KBM-7 (cell line): ENCODE data around the gene UGGT2.
A peak's percentile ranks its signal among the peaks of the same experiment; 100 is the strongest.
"Not testable (repeated sequence)": the region's sequence is repeated elsewhere in the genome, so short reads cannot be mapped to it uniquely, and the experiment has no call there.

ENCODE experiments used
- DNase-seq: peaks from one replicate; pipeline ENCODE4 v3.0.0-alpha.2; 2015
- in situ Hi-C: fragments of 300-500 bp; cut with MboI; formaldehyde crosslinking; loops from 2 replicates; pipeline ENCODE4 v1.14.3; 2020; ENCODE audit warnings: low sequenced_read_pairs, low pct_unique_long_range_greater_than_20kb, mixed read lengths

Gene UGGT2

DNA sequence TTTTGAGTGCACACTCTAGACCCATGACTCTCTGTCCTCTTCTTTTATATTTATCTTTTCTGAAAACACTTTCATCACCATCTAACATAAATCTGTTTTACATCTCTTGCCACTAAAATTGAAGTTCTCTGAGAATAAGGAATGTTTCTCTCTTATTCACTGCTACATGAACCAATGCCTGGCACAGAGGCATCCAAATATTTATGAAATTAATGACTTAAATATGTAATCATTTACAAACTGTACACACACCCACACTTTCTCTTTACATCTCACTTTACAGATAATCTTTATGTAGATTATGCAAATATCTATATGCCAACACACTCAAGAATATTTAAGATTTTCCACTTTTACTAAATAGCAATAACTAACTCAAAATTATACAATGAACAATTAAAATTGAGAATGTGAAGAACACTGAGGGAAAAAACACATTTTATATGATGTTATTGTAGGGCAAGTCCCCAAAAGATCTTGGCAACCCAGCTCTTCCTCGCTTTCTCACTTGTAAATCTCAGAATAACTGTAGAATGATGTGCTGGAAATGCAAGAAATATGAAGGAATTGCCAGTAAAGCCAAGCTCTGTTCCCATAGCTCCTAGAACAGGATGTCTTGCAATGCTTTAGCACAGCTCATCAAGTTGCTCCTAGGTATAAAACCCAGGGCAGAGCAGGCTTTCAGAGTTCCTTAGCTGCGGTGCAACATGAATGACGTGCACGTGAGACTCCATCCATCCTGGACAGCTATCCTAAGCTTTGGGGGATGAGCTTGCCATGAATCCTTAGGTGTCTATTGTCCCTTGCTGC lies 50.7 kb downstream of the UGGT2 start:
- DNase-seq = no peak
- in situ Hi-C loops = loop anchor here (25.0 kb wide), 1 partner anchor 810 kb away; no protein-coding TSS in a partner anchor

DNA sequence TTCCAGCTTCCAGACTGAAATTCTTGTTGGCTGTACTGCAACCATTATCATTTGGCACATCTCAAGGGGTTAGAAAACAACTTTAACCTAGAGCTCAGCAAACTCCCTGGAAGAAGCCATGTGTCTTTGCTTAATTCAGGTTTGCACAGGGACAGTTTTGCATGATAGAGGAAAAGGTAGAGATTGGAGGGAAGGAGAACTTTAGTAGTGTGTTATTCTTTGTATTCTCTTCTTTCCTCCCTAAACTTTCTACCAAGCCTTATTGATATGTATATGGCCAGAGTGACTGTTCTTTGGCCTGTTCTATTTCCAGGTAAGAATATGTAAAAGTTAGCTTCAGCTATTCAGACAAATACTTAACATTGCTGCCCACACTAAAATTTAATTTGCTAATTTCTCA lies 53.1 kb downstream of the UGGT2 start:
- no peak for DNase-seq
- in situ Hi-C loops = loop anchor here (25.0 kb wide), 1 partner anchor 812 kb away; no protein-coding TSS in a partner anchor

DNA sequence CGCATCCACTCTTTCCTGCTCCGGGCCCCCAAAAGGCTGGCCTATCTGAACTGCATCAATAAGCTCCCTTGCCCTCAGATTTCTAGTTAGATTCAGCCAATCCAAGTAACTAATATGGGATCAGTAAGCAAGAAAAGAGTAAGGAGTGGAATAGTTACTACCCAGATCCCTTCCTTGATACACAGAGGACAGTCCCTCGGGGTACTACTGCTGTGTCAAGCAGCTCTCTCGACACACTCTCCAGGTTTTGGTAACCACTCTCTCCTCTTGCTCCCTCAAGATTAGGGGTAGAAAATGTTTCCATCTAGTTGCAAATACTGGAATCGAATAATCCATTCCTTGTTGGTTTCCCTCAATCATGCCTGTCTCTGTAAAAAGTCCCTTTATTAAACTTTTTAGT lies 65.4 kb downstream of the UGGT2 start:
- DNase-seq = no peak
- in situ Hi-C loops = no loop called here

DNA sequence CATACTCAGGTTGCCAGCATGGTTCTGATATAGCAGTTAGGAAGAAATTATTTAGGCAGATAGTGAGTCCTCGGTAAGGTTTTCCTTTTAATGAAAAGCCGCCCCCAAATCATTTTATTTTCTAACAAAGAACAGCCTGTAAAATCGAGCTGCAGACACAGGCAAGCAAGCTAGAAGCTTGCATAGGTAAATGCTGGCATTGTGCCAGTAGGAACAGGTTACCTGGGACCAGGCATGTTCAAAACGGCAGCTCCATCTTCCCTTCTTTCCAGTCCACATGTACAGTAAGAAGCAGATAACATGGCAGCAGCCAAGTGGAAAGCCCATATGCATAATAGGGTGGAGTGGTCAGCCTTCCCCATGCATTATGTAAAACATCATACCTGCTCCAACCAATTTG lies 71.1 kb downstream of the UGGT2 start:
- in situ Hi-C loops = no loop called here
- no peak for DNase-seq

DNA sequence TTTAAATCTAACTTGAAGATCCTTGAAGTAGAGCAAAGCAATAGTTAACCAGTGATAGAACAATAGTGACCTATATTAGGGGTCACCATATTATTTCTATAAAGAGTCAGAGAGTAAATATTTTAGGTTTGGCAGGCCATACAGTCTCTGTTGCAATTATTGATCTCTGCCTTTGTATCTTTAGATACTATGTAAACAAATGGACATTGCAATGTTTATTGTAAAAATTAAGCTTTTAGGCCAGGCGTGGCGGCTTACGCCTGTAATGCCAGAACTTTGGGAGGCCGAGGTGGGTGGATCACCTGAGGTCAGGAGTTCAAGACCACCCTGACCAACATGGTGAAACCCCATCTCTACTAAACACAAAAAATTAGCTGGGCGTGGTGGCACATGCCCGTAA lies 80.5 kb downstream of the UGGT2 start:
- in situ Hi-C loops, DNase-seq: not testable (repeated sequence)

DNA sequence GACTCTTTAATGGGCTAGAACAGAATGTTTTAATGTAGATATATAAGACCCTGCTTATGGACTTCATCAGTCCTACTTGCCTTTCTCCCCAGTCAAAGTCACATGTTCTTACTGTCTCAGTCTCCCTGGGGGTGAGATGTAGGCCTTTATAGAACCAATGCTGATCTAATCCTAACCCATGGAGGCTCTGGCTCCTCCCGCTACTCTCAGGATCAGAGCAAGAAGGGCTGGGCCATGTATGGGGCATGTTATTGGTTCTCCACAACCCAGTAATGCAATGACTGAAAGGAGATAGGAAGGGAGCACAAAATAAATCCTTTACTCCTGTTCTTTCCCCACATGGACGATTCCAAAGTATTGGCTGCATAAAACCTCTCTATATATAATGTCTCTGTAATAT lies 82.3 kb downstream of the UGGT2 start:
- DNase-seq = no peak
- in situ Hi-C loops = no loop called here

DNA sequence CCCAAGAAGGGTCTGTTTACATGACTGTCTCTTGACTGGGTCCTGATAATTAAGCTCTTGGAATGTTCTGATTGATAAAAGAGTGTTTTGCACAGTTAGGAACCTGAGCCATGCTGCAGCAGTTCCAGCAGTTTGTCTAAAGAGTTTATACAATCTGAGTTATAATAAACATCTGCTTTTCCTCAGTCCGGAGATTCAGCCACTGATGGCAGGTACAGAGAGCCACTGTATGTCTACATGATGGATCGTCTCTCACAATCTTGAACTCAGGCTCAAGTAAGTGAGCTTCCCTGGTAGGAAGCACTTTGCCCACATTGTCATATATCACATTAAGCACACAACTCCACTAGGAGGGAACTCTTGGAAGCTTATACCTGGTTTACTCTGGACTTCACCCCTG lies 84.3 kb downstream of the UGGT2 start:
- in situ Hi-C loops = no loop called here
- DNase-seq = no peak

DNA sequence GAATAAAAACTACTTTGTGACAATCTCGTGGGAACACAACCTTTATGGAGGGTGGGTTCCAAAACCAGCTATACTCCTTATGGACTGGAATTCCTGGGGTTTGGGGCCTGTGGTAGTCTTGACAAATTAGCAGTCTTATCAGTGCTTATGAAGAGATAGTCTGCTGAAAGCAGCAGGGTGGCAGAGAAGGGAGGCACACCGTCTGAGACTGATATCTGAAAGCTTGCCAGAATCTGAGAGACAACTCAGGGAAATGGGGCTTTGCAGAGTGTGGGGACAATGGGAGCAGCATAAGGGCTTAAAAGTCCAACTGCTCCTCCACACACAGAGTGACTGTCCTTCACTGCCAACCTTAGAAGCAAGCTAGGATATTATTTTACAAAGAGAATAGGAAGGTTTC lies 95.9 kb downstream of the UGGT2 start:
- DNase-seq = no peak
- in situ Hi-C loops = no loop called here

DNA sequence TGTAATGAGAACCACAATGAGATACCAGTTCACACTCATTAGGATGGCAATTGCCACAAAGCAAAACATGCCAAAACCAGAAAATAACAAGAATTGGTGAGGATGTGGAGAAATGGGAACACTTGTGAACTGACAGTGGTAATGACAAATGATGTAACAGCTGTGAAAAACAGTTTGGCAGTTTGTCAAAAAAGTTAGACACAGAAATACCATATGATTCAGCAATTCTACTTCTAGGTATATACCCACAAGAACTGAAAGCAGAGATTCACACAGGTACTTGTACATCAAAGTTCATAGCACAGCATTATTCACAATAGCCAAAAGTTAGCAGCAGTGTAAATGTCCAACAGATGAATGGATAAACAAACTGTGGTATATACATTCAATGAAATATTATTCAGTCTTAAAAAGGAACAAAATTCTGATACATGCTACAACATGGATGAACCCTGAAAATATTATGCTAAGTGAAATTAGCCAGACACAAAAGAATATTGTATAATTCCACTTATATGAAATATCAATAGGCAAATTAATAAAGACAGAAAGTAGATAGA lies 96.5 kb downstream of the UGGT2 start:
- DNase-seq = no peak
- in situ Hi-C loops = no loop called here

DNA sequence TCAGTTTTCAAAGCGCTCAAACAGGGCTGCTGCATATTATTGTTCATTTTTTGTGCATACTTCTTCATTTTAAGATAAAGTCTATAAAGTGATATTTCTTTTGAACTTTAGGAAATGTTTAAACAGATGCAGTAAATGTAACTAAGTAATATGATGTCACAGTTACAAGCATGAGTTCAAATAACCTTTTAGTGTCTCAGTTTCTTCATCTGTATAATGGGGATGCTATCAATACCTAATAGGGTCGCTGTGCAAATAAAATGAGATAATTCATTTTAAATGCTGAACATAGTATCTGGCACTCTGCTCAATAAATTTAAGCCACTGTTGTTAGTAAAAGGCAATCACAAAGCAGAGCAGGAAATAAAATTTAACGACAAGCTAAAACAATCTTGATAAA lies 97.5 kb downstream of the UGGT2 start:
- in situ Hi-C loops = no loop called here
- DNase-seq = no peak

DNA sequence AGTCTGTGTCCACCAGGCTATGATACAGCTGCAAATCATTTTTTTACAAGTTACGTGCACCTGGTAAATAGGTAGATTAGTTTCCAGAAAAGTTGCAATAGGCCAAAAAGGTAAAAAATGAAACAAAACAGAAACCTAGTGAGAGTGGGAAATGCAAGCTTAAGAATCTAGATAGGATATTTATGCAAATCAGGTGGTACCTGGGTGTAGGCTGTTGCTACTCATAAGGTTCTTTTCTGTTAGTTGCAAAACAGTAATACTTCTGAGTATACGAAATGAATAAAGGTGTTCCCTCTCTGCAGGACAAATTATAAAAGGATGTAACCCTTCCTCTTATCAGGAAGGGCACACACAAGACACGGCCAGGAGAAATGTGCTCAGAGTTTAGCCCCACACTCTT lies 97.9 kb downstream of the UGGT2 start:
- in situ Hi-C loops = no loop called here
- no peak for DNase-seq

DNA sequence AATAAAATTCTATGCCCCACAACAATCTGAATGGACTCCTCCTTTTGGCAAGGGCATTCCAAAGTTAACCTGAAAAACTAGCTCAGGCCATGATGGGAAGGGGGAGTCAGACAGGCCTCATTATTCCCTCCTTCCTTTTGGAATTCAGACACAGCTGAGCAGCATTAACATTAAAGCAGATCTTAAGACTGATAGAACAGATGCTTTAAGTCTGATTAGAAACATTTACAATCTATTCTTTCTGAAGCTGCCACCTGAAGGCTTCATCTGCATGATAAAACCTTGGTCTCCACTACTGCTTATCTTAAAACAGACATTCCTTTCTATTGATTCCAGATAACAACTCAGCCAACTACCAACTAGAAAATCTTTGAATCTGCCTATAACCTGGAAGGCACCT lies 98.9 kb downstream of the UGGT2 start:
- in situ Hi-C loops = no loop called here
- DNase-seq = no peak

DNA sequence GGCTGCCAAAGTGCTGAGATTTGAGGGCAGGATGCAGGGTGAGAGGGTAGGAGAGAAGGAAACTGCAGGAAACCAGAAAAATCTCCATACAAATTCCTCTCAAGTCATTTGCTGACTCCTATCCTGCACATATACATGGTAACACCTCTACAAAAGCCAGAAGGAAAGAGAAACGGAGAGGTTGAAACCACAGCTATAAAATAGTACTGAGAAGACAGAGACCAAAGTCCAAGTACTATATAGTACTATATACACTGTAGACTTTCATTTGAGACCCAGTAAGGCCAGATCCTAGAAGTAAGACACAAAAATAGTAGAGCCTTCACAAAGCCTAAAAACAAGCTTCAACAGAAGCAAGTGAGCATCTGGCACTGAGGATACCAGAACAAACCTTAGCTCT lies 103.1 kb downstream of the UGGT2 start:
- in situ Hi-C loops = no loop called here

DNA sequence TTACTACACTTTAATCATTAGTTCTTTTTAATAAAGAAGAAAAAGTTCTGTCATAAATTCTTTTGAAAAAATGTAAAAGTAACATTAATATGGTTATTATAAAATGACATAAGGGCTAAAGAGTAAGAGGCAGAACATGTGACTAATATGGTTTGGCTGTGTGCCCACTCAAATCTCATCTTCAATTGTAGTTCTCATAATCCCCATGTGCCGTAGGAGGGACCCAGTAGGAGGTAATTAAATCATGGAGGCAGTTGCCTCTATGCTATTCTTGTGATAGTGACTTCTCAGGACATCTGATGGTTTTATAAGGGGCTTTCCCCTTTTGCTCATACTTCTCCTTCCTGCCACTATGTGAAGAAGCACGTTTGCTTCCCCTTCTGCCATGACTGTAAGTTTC lies 104.5 kb downstream of the UGGT2 start:
- in situ Hi-C loops = no loop called here

More for the DNA sequence above, 103.1 kb downstream of the UGGT2 start:
- DNase-seq = no peak

DNA sequence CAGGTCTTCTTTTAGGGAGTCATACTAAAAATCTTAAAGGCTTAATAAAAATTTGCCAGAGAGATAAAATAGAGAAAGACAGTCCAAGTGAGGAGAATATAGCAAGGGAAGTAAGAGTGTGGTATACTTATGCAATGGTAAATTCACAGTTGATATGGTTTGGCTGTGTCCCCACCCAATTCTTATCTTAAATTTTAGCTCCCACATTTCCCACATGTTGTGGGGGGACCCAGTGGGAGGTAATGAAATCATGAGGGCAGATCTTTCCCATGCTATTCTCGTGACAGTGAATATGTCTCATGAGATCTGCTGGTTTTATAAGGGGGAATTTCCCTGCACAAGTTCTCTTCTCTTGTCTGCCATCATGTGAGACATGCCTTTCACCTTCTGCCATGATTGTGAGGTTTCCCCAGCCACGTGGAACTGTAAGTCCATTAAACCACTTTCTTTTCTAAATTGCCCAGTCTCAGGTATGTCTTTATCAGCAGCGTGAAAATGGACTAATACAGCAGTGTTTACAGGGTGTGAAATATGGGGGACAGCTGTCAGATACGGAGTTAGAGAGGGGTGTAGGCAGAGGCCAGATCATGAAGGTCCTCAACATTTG lies 115.4 kb downstream of the UGGT2 start:
- in situ Hi-C loops = no loop called here
- no peak for DNase-seq

More for the DNA sequence above, 104.5 kb downstream of the UGGT2 start:
- DNase-seq = peak; percentile 16

DNA sequence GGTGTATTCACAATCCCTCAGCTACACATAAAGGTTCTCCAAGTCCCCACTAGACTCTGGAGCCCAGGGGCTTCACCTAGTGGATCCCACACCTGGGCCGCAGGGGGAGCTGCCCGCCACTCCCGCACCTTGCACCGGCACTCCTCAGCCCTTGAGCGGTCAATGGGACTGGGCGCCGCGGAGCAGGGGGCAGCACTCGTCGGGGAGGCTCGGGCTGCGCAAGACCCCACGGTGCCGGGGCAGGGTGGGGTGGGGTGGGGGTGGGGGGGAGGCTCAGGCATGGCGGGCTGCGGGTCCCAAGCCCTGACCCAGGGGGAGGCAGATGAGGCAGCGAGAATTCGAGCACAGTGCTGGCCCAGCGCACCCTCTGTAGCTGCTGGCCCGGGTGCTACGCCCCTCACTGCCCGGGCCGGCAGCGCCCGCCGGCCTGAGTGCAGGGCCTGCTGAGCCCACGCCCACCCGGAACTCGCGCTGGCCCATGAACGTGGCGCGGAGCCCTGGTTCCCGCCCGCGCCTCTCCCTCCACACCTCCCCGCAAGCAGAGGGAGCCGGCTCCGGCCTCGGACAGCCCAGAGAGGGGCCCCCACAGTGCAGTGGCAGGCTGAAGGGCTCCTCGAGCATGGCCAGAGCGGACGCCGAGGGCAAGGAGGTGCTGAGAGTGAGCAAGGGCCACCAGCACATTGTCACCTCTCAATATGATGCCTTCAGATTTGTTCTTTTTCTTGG lies 121.7 kb downstream of the UGGT2 start:
- in situ Hi-C loops = no loop called here
- DNase-seq = no peak

DNA sequence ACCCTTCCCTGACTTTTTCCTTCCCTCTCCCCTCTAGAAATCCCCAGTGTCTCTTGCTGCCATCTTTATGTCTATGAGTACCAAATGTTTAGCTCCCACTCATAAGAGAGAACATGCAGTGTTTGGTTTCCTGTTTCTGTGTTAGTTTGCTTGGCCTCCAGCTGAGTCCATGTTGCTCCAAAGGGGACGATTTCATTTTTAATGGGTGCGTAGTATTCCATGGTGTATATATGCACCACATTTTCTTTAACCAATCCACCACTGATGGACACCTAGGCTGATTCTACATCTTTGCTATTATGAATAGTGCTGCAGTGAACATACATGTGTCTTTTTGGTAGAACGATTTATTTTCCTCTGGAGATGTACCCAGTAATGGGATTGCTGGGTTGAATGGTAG lies 123.8 kb downstream of the UGGT2 start:
- no peak for DNase-seq
- in situ Hi-C loops = no loop called here

DNA sequence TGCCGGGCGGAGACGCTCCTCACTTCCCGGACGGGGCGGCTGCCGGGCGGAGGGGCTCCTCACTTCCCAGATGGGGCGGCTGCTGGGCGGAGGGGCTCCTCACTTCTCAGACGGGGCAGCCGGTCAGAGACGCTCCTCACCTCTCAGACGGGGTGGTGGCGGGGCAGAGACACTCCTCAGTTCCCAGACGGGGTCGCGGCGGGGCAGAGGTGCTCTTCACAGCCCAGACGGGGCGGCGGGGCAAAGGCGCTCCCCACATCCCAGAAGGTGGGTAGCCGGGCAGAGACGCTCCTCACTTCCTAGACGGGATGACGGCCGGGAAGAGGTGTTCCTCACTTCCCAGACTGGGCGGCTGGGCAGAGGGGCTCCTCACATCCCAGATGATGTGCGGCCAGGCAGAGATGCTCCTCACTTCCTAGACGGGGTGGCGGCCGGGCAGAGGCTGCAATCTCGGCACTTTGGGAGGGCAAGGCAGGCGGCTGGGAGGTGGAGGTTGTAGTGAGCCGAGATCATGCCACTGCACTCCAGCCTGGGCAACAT lies 124.8 kb downstream of the UGGT2 start:
- in situ Hi-C loops, DNase-seq: not testable (repeated sequence)

DNA sequence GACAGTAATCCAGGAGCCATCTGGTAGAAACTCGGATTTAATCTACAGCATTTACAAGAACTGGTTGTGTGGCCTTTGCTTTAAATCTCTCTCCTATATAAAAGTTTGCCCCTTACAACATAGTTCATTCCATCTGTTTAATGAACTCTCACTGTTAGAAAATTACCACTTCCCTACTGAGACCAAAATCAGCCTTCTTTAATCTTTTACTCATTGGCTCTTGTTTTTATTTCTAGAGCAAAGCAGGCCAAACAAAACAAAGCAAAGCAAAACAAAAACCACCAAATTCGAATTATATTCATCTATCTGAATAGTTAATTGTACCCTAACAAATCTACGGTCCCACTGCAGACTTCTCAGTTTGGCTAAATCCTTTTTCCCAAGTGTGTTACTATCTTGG lies 127.0 kb downstream of the UGGT2 start:
- DNase-seq = no peak
- in situ Hi-C loops = no loop called here
